Spleen (tissue), 7 donors: Measurements from ENCODE around the gene ADAM19.

Experiments
- CTCF ChIP-seq, 11 experiments: fragments of 200-600 bp in 7 of 11; fragments of 450-650 bp in 4 of 11; sonication (generic) in 4 of 11; IDR thresholded peaks in 8 of 11; conservative IDR thresholded peaks in 3 of 11; 1 replicate in 7 of 11; 2 replicates in 4 of 11; pipeline versions ENCODE4 v1.4.0 to v1.8.0; 2016 to 2021; ENCODE audit warnings: antibody characterized with exemption in 11 of 11, inconsistent platforms in 4 of 11, mild to moderate bottlenecking in 1 of 11
- POLR2A ChIP-seq, 3 donors: fragments of 450-650 bp; IDR thresholded peaks; one replicate each; pipeline ENCODE4 v1.5.1; 2017; ENCODE audit warnings: antibody characterized with exemption in 3 of 3, mild to moderate bottlenecking in 1 of 3
- POLR2AphosphoS5 ChIP-seq, 3 donors: sonication (generic); formaldehyde crosslinking; IDR thresholded peaks; one replicate each; pipeline ENCODE4 v1.5.1; 2017; ENCODE audit warnings: antibody characterized with exemption in 3 of 3
- donor health status: DM: no; HTN: no; CAD: no; lungs with moderate emphysema.
- donor health status: DM: no; HTN: no; CAD: no.
- donor health status: DM: no; HTN: no; CAD: no.

GRCh38 chr5:157541447-157542118, 34.0 kb downstream of the ADAM19 start:
- no peak for TF ChIP-seq CTCF (IDR thresholded peaks at IDR 0.05 in 8 of 11, conservative IDR thresholded peaks at IDR 0.05 in 3 of 11)
- no peak for TF ChIP-seq POLR2A (IDR thresholded peaks at IDR 0.05)
- no peak for TF ChIP-seq POLR2AphosphoS5 (IDR thresholded peaks at IDR 0.05)
